HepG2 (cell line): ENCODE measurements around the gene BOLL. TPM values are rescaled to one million over a fixed set of nuclear protein-coding genes. Genes with fewer than 3 reads are reported as not detected.

Experiments
- KAT2B ChIP-seq: fragments of 150-350 bp; IDR thresholded peaks from 2 replicates; pipeline ENCODE4 v1.6.1; 2014; ENCODE audit warnings: low read depth, low read length, borderline replicate concordance
- RBM39 ChIP-seq: fragments of 200-400 bp; formaldehyde crosslinking; IDR thresholded peaks from one replicate; pipeline ENCODE4 v1.6.1; 2018; ENCODE audit warnings: antibody characterized with exemption, mild to moderate bottlenecking, low read depth, low read length; ENCODE audit not compliant: poor library complexity, severe bottlenecking
- RFX1 ChIP-seq: fragments of 450-650 bp; IDR thresholded peaks from 2 replicates; pipeline ENCODE4 v1.6.1; 2017
- RXRA ChIP-seq: sonication (generic); formaldehyde crosslinking; IDR thresholded peaks from 2 replicates; pipeline ENCODE4 v1.5.1; 2020; ENCODE audit warnings: missing genetic modification reagents
- ZNF274 ChIP-seq: sonication (generic); formaldehyde crosslinking; IDR thresholded peaks from 2 replicates; pipeline ENCODE4 v1.5.1; 2020; ENCODE audit warnings: mild to moderate bottlenecking, missing genetic modification reagents
- ZNF280B ChIP-seq: sonication (generic); formaldehyde crosslinking; IDR thresholded peaks from 2 replicates; pipeline ENCODE4 v1.5.0; 2020; ENCODE audit warnings: missing genetic modification reagents, mild to moderate bottlenecking, borderline replicate concordance
- ZNF430 ChIP-seq: sonication (generic); formaldehyde crosslinking; IDR thresholded peaks from 2 replicates; pipeline ENCODE4 v1.9.0; 2021; ENCODE audit warnings: mild to moderate bottlenecking, missing genetic modification reagents
- polyA plus RNA-seq, 8 experiments: library from polyadenylated mRNA; depleted of rRNA in 3 of 8; stranded (reverse) in 7 of 8; unstranded in 1 of 8; fragments of >200 nt; fragmentation: Illumina TruSeq in 4 of 8; extraction: Trizol in 4 of 8; gene quantifications; 2 replicates each; pipeline versions ENCODE4 v1.2.1 to v1.2.3, GENCODE V29; 2011 to 2016; ENCODE audit warnings: low read depth in 4 of 8, missing spikeins in 1 of 8, mixed read lengths in 1 of 8; ENCODE audit not compliant: insufficient read depth in 1 of 8
- total RNA-seq, 5 experiments: library from RNA; depleted of rRNA; stranded (reverse); fragments of >200 nt; fragmentation: Illumina TruSeq; extraction: Trizol; gene quantifications; 2 replicates each; pipeline ENCODE4 v1.2.3, GENCODE V29; 2016; ENCODE audit warnings: low read depth in 1 of 5
- TF ChIP-seq, protein P1 (sequence below): sonication (generic); formaldehyde crosslinking; IDR thresholded peaks from 2 replicates; pipeline ENCODE4 v1.8.0; 2022; ENCODE audit warnings: mild to moderate bottlenecking, missing genetic modification reagents, moderate library complexity
- TF ChIP-seq, protein P2 (sequence below): IDR thresholded peaks from 2 replicates; pipeline ENCODE4 v1.6.1; 2016

The BOLL gene
- total and polyA plus RNA-seq, 2 of the 13 experiments (the other 11 are each of a cell fraction or from before 2014, with no cell fraction given): not detected

GRCh38 chr2:197705912-197706838 lies 78.9 kb downstream of the BOLL start (continued):
- TF ChIP-seq ZNF280B (CRISPR knock-in tag): peak; percentile 29; the same call in 1 of the 2 replicates
- no peak for TF ChIP-seq RXRA
- TF ChIP-seq, protein P1, sequence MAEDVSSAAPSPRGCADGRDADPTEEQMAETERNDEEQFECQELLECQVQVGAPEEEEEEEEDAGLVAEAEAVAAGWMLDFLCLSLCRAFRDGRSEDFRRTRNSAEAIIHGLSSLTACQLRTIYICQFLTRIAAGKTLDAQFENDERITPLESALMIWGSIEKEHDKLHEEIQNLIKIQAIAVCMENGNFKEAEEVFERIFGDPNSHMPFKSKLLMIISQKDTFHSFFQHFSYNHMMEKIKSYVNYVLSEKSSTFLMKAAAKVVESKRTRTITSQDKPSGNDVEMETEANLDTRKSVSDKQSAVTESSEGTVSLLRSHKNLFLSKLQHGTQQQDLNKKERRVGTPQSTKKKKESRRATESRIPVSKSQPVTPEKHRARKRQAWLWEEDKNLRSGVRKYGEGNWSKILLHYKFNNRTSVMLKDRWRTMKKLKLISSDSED: no peak
- no peak for TF ChIP-seq RFX1
- TF ChIP-seq, protein P2, sequence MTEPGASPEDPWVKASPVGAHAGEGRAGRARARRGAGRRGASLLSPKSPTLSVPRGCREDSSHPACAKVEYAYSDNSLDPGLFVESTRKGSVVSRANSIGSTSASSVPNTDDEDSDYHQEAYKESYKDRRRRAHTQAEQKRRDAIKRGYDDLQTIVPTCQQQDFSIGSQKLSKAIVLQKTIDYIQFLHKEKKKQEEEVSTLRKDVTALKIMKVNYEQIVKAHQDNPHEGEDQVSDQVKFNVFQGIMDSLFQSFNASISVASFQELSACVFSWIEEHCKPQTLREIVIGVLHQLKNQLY: no peak
- 0 out of 2 replicates have a peak, but pooled peaks have one; percentile 11 for TF ChIP-seq ZNF430 (CRISPR knock-in tag)
- TF ChIP-seq ZNF274 (CRISPR knock-in tag): no peak
- no peak for TF ChIP-seq KAT2B
- no peak for TF ChIP-seq RBM39
